ENCODE results near the gene PPFIBP1.

DNA sequence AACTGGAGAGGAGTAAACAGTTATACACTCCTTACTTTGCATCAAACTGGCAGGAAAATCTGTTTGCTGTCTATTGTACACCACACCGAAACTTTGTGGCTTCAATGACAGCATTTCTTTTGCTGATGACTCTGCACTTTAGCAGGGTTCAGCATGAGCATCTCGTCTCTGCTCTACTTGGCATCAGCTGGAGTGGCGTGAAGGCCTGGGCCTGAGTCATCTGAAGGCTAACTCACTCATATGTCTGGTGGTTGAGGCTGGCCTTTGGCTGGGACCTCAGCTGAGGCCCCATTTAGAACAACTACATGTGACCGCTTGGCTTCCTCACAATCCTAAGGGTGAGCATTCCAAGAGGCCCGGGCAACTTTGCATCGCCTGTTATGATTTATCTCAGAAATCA lies 143.5 kb downstream of the PPFIBP1 start:
- TF ChIP-seq NRF1 (conservative IDR thresholded peaks at IDR 0.05 in 1 of 2, IDR thresholded peaks at IDR 0.05 in 1 of 2) (no peak), ZNF436 (CRISPR knock-in tag; IDR thresholded peaks at IDR 0.05) (no peak), EP300 (IDR thresholded peaks at IDR 0.05; ENCODE audit: low read length) (no peak), ZKSCAN1 (IDR thresholded peaks at IDR 0.05; ENCODE audit: low read depth, low read length) (no peak), MAFK (IDR thresholded peaks at IDR 0.05; ENCODE audit: low read length) (peak; percentile 25; the same call in 1 of the 2 replicates), TRIM28 (IDR thresholded peaks at IDR 0.05) (no peak), NR3C1 (CRISPR knock-in tag; IDR thresholded peaks at IDR 0.05) (no peak), CREB1 (IDR thresholded peaks at IDR 0.05) (no peak), CREB1 (CRISPR knock-in tag; IDR thresholded peaks at IDR 0.05) (no peak), ZNF24 (IDR thresholded peaks at IDR 0.05) (no peak)
- TF ChIP-seq, protein P1, sequence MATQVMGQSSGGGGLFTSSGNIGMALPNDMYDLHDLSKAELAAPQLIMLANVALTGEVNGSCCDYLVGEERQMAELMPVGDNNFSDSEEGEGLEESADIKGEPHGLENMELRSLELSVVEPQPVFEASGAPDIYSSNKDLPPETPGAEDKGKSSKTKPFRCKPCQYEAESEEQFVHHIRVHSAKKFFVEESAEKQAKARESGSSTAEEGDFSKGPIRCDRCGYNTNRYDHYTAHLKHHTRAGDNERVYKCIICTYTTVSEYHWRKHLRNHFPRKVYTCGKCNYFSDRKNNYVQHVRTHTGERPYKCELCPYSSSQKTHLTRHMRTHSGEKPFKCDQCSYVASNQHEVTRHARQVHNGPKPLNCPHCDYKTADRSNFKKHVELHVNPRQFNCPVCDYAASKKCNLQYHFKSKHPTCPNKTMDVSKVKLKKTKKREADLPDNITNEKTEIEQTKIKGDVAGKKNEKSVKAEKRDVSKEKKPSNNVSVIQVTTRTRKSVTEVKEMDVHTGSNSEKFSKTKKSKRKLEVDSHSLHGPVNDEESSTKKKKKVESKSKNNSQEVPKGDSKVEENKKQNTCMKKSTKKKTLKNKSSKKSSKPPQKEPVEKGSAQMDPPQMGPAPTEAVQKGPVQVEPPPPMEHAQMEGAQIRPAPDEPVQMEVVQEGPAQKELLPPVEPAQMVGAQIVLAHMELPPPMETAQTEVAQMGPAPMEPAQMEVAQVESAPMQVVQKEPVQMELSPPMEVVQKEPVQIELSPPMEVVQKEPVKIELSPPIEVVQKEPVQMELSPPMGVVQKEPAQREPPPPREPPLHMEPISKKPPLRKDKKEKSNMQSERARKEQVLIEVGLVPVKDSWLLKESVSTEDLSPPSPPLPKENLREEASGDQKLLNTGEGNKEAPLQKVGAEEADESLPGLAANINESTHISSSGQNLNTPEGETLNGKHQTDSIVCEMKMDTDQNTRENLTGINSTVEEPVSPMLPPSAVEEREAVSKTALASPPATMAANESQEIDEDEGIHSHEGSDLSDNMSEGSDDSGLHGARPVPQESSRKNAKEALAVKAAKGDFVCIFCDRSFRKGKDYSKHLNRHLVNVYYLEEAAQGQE (IDR thresholded peaks at IDR 0.05; ENCODE audit: borderline replicate concordance) = no peak
- TF ChIP-seq, protein P1 (CRISPR knock-in tag; IDR thresholded peaks at IDR 0.05; ENCODE audit: low read depth) = no peak
- TF ChIP-seq, protein P2, sequence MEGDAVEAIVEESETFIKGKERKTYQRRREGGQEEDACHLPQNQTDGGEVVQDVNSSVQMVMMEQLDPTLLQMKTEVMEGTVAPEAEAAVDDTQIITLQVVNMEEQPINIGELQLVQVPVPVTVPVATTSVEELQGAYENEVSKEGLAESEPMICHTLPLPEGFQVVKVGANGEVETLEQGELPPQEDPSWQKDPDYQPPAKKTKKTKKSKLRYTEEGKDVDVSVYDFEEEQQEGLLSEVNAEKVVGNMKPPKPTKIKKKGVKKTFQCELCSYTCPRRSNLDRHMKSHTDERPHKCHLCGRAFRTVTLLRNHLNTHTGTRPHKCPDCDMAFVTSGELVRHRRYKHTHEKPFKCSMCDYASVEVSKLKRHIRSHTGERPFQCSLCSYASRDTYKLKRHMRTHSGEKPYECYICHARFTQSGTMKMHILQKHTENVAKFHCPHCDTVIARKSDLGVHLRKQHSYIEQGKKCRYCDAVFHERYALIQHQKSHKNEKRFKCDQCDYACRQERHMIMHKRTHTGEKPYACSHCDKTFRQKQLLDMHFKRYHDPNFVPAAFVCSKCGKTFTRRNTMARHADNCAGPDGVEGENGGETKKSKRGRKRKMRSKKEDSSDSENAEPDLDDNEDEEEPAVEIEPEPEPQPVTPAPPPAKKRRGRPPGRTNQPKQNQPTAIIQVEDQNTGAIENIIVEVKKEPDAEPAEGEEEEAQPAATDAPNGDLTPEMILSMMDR (IDR thresholded peaks at IDR 0.05 in 2 of 3, conservative IDR thresholded peaks at IDR 0.05 in 1 of 3; ENCODE audit: insufficient read depth in 2 of 3, low read depth in 1 of 3, low read length in 3 of 3) = no peak
- TF ChIP-seq, protein P3, sequence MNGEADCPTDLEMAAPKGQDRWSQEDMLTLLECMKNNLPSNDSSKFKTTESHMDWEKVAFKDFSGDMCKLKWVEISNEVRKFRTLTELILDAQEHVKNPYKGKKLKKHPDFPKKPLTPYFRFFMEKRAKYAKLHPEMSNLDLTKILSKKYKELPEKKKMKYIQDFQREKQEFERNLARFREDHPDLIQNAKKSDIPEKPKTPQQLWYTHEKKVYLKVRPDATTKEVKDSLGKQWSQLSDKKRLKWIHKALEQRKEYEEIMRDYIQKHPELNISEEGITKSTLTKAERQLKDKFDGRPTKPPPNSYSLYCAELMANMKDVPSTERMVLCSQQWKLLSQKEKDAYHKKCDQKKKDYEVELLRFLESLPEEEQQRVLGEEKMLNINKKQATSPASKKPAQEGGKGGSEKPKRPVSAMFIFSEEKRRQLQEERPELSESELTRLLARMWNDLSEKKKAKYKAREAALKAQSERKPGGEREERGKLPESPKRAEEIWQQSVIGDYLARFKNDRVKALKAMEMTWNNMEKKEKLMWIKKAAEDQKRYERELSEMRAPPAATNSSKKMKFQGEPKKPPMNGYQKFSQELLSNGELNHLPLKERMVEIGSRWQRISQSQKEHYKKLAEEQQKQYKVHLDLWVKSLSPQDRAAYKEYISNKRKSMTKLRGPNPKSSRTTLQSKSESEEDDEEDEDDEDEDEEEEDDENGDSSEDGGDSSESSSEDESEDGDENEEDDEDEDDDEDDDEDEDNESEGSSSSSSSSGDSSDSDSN (IDR thresholded peaks at IDR 0.05; ENCODE audit: borderline replicate concordance in 1 of 2, low read depth in 2 of 2, low read length in 2 of 2) = no peak

Data from K562 (cell line).